ENCODE results near the gene MGMT. TPM values are rescaled to one million over a fixed set of nuclear protein-coding genes. Genes with fewer than 3 reads are reported as not detected.

MGMT gene
- total RNA-seq, 1 donor from 2014 or later: 22.1 TPM

GRCh38 chr10:129520440-129521080, 53.5 kb downstream of the MGMT start:
- no peak for DNase-seq (ENCODE audit: low spot score)

GRCh38 chr10:129521161-129522025, 54.4 kb downstream of the MGMT start:
- DNase-seq (ENCODE audit: low spot score): no peak

- DNase-seq (ENCODE audit: low spot score): no peak
Observed at GRCh38 chr10:129522041-129522585, 55.1 kb downstream of the MGMT start.

GRCh38 chr10:129523031-129523722, 56.1 kb downstream of the MGMT start:
- no peak for DNase-seq (ENCODE audit: low spot score)

GRCh38 chr10:129523723-129524316, 56.8 kb downstream of the MGMT start:
- no peak for DNase-seq (ENCODE audit: low spot score)

- no peak for DNase-seq (ENCODE audit: low spot score)
Observed at GRCh38 chr10:129524936-129525335, 57.9 kb downstream of the MGMT start.

GRCh38 chr10:129525401-129525801, 58.4 kb downstream of the MGMT start:
- DNase-seq (ENCODE audit: low spot score): peak; percentile 73

GRCh38 chr10:129526943-129527342, 59.9 kb downstream of the MGMT start:
- DNase-seq (ENCODE audit: low spot score): no peak

- no peak for DNase-seq (ENCODE audit: low spot score)
Observed at GRCh38 chr10:129528376-129528978, 61.4 kb downstream of the MGMT start.

- DNase-seq (ENCODE audit: low spot score): no peak
Observed at GRCh38 chr10:129530581-129530980, 63.5 kb downstream of the MGMT start.

GRCh38 chr10:129531195-129531968, 64.3 kb downstream of the MGMT start:
- no peak for DNase-seq (ENCODE audit: low spot score)

GRCh38 chr10:129531969-129532660, 65.1 kb downstream of the MGMT start:
- DNase-seq (ENCODE audit: low spot score): no peak

GRCh38 chr10:129532838-129533237, 65.8 kb downstream of the MGMT start:
- DNase-seq (ENCODE audit: low spot score): no peak

- no peak for DNase-seq (ENCODE audit: low spot score)
Observed at GRCh38 chr10:129533281-129533680, 66.2 kb downstream of the MGMT start.

- no peak for DNase-seq (ENCODE audit: low spot score)
Observed at GRCh38 chr10:129534826-129535225, 67.8 kb downstream of the MGMT start.

GRCh38 chr10:129536336-129536735, 69.3 kb downstream of the MGMT start:
- no peak for DNase-seq (ENCODE audit: low spot score)

GRCh38 chr10:129537151-129537550, 70.1 kb downstream of the MGMT start:
- DNase-seq (ENCODE audit: low spot score): no peak

- DNase-seq (ENCODE audit: low spot score): no peak
Observed at GRCh38 chr10:129538236-129538635, 71.2 kb downstream of the MGMT start.

- no peak for DNase-seq (ENCODE audit: low spot score)
Observed at GRCh38 chr10:129541200-129541599, 74.2 kb downstream of the MGMT start.

Measured in umbilical cord (tissue), 2 donors.